ENCODE data around the gene HOXB3. TPM values are rescaled to one million over a fixed set of nuclear protein-coding genes. Genes with fewer than 3 reads are reported as not detected.

The HOXB3 gene
- total RNA-seq, 1 experiment from 2014 or later, result not detected

DNA sequence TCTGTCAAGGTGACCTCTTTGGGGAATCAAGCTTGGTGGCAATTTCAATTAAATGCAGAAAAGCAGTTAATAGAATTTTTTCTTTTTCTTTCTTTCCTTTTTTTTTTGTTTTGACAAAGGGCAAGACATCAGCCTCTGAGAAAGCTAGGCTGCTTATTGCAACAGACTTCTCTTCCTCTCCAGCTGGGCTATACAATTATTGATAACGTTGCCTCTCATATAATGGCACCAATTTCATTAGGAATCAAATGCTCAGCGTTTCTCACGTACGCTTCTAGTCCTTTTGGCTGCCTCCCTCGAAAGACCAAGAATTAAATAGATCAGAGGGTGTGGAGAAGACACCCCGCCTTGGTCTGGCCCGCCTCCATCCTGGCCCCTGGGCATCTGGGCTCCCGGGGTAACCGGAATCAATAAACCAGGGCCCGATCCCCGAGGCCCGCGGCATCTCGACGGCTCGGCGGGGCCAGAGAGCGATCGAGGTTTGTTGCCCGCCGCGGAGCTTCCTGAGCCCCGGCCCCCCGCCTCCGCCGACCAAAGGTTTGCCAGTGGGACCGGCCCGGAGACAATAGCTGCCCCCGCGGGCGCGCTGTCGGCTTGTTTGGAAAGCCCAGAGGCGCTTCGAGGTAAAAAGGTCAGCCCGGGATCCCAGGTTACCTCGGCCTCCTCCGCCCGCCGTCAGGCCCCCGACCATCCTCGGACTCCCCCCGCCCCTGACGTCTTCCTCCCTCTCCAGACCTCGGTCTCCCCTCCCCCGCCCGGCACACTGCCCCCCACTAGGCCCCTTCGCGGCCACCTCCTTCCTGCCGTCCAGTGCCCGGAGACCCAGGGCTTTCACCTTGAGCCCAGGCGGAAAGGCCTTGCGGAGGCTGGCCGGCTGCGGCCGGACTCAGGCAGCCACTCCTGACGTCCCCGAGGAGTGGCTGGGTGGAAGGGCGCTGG is 63.2 kb downstream of the HOXB3 start:
- Histone ChIP-seq H4K91ac (ENCODE audit: insufficient read length, low read depth, low read length) (no peak overlapping the region), H3T11ph (ENCODE audit: low read length) (no peak overlapping the region), H3K9ac (ENCODE audit: extremely low read depth, insufficient read length, low read length) (no peak overlapping the region), H3K14ac (ENCODE audit: insufficient read depth, low read length) (0 out of 2 replicates have a peak overlapping the region, but pooled peaks have one; percentile 31), H3K79me1 (ENCODE audit: insufficient read depth, low read depth, low read length, poor library complexity, severe bottlenecking) (no peaks in the 10 kb centered on the region), H3K79me2 (ENCODE audit: insufficient read depth, low read length) (no peaks in the 10 kb centered on the region), H2BK20ac (ENCODE audit: low read depth, low read length, poor library complexity, severe bottlenecking) (no peak overlapping the region), H3K18ac (ENCODE audit: insufficient read length, low read depth, low read length) (peak overlapping the region; percentile 19), H3K23me2 (ENCODE audit: insufficient read length, low read depth, low read length, poor library complexity, severe bottlenecking) (no peaks in the 10 kb centered on the region), H2BK120ac (ENCODE audit: low read depth, low read length, poor library complexity, severe bottlenecking) (no peak overlapping the region), H2BK15ac (ENCODE audit: low read depth, low read length) (no peak overlapping the region), H3K23ac (ENCODE audit: insufficient read length, low read depth, low read length) (no peak overlapping the region), H4K20me1 (ENCODE audit: control insufficient read depth, insufficient read depth, insufficient read length) (no peaks in the 10 kb centered on the region), H4K8ac (replicated peaks; ENCODE audit: insufficient read length, low read depth, low read length) (no peak overlapping the region), H3K4me2 (ENCODE audit: insufficient read depth, insufficient read length, low read length) (peak overlapping the region; percentile 35), H3K4ac (ENCODE audit: low read depth, low read length) (no peak overlapping the region), H2AFZ (ENCODE audit: low read length) (no peak overlapping the region), H4K5ac (ENCODE audit: insufficient read length, low read depth, low read length) (no peak overlapping the region), H3K9me3 (ENCODE audit: control insufficient read depth, low read depth, low read length) (no peaks in the 10 kb centered on the region), H2BK12ac (ENCODE audit: insufficient read length, low read depth, low read length) (no peak overlapping the region), H2AK5ac (ENCODE audit: insufficient read length, low read length) (no peak overlapping the region), H3K27ac (ENCODE audit: insufficient read length, low read depth, low read length) (no peak overlapping the region), H3K56ac (ENCODE audit: insufficient read length, low read depth, low read length) (no peak overlapping the region), H3K27me3 (ENCODE audit: insufficient read depth, low read length) (peaks cover 76% of the 10 kb centered on the region; the same call in 1 of the 2 replicates), H2BK5ac (ENCODE audit: insufficient read length, low read length) (no peak overlapping the region), H3K4me1 (ENCODE audit: insufficient read depth, low read length) (peaks cover 9% of the 10 kb centered on the region; the same call in 1 of the 2 replicates)
- TF ChIP-seq, protein P1, sequence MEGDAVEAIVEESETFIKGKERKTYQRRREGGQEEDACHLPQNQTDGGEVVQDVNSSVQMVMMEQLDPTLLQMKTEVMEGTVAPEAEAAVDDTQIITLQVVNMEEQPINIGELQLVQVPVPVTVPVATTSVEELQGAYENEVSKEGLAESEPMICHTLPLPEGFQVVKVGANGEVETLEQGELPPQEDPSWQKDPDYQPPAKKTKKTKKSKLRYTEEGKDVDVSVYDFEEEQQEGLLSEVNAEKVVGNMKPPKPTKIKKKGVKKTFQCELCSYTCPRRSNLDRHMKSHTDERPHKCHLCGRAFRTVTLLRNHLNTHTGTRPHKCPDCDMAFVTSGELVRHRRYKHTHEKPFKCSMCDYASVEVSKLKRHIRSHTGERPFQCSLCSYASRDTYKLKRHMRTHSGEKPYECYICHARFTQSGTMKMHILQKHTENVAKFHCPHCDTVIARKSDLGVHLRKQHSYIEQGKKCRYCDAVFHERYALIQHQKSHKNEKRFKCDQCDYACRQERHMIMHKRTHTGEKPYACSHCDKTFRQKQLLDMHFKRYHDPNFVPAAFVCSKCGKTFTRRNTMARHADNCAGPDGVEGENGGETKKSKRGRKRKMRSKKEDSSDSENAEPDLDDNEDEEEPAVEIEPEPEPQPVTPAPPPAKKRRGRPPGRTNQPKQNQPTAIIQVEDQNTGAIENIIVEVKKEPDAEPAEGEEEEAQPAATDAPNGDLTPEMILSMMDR (conservative IDR thresholded peaks at IDR 0.05), result no peak
- Mint-ChIP-seq H3K27ac (no peak overlapping the region), H3K27me3 (ENCODE audit: low read depth) (peaks cover 100% of the 10 kb centered on the region), H3K4me3 (peak overlapping the region; percentile 37 to 73; a peak in 3 of 5 replicates), H3K9me3 (peaks cover 4 to 18% of the 10 kb centered on the region in 2 experiments; a peak in 3 of 5 replicates), H3K4me1 (peaks cover 35 to 57% of the 10 kb centered on the region in 2 experiments), H3K36me3 (ENCODE audit: insufficient read depth in 1 of 3, low read depth in 3 of 3) (no peaks in the 10 kb centered on the region)
- WGBS (ENCODE audit: extremely low coverage, insufficient read length, low lambda C conversion rate), result no CpG with 5 or more reads among the region's 59 CpGs
- peak; percentile 84 for DNase-seq
